ENCODE results near the gene STAB1. TPM values are rescaled to one million over a fixed set of nuclear protein-coding genes. Genes with fewer than 3 reads are reported as not detected.
A peak's percentile ranks its signal among the peaks of the same experiment; 100 is the strongest.

The STAB1 gene
- total and polyA plus RNA-seq, 2 donors: 19.5 to 315 TPM

- Histone ChIP-seq H3K36me3 (ENCODE audit: control insufficient read depth in 2 of 2, insufficient read depth in 2 of 2, low read length in 1 of 2) (peaks cover 0 to 2% of the 10 kb centered on the region in 2 donors), H3K4me3 (ENCODE audit: low read length in 2 of 2) (no peak overlapping the region), H3K4me1 (ENCODE audit: control insufficient read depth in 2 of 2, insufficient read depth in 2 of 2, low read length in 2 of 2) (peaks cover 17 to 24% of the 10 kb centered on the region in 2 donors), H3K27me3 (ENCODE audit: control insufficient read depth in 2 of 2, insufficient read depth in 1 of 2, low read length in 1 of 2) (no peaks in the 10 kb centered on the region), H3K27ac (ENCODE audit: low read depth in 1 of 2, low read length in 1 of 2) (no peak overlapping the region), H3K9me3 (ENCODE audit: control insufficient read depth in 2 of 2, insufficient read depth in 1 of 2, low read length in 1 of 2) (no peaks in the 10 kb centered on the region)
- 95% methylated on average over 11 of the region's 11 CpGs for WGBS
- DNase-seq (ENCODE audit: low read depth in 6 of 9, low spot score in 9 of 9): no peak
These were observed 42.4 kb upstream of the STAB1 start for GRCh38 chr3:52452570-52453221.

- peak within 1 kb of the TSS; percentile 64 to 86 for H3K4me3 ChIP-seq (ENCODE audit: low read length in 2 of 2)
- no peak within 1 kb of the TSS for H3K27ac ChIP-seq (ENCODE audit: low read depth in 1 of 2, low read length in 1 of 2)
- no peaks in the 10 kb centered on the region for H3K9me3 ChIP-seq (ENCODE audit: control insufficient read depth in 2 of 2, insufficient read depth in 1 of 2, low read length in 1 of 2)
- no peaks in the 10 kb centered on the region for H3K27me3 ChIP-seq (ENCODE audit: control insufficient read depth in 2 of 2, insufficient read depth in 1 of 2, low read length in 1 of 2)
- peaks cover 17 to 27% of the 10 kb centered on the region in 2 donors for H3K4me1 ChIP-seq (ENCODE audit: control insufficient read depth in 2 of 2, insufficient read depth in 2 of 2, low read length in 2 of 2)
- DNase-seq (ENCODE audit: low read depth in 6 of 9, low spot score in 9 of 9): no peak
- 86% methylated on average over 16 of the region's 16 CpGs for WGBS
- peaks cover 3 to 11% of the 10 kb centered on the region in 2 donors for H3K36me3 ChIP-seq (ENCODE audit: control insufficient read depth in 2 of 2, insufficient read depth in 2 of 2, low read length in 1 of 2)
These were observed 41.5 kb upstream of the STAB1 start, which contains the start of gene TNNC1 for GRCh38 chr3:52453496-52454249. TSS of gene TNNC1 (minus strand) at chr3:52454041. CDS start at chr3:52454015, 26 bp downstream.

- Histone ChIP-seq H3K27me3 (ENCODE audit: control insufficient read depth in 2 of 2, insufficient read depth in 1 of 2, low read length in 1 of 2) (no peaks in the 10 kb centered on the region), H3K4me3 (ENCODE audit: low read length in 2 of 2) (peak overlapping the region; percentile 64 to 86), H3K36me3 (ENCODE audit: control insufficient read depth in 2 of 2, insufficient read depth in 2 of 2, low read length in 1 of 2) (peaks cover 10 to 18% of the 10 kb centered on the region in 2 donors), H3K9me3 (ENCODE audit: control insufficient read depth in 2 of 2, insufficient read depth in 1 of 2, low read length in 1 of 2) (no peaks in the 10 kb centered on the region), H3K27ac (ENCODE audit: low read depth in 1 of 2, low read length in 1 of 2) (no peak overlapping the region), H3K4me1 (ENCODE audit: control insufficient read depth in 2 of 2, insufficient read depth in 2 of 2, low read length in 2 of 2) (peaks cover 17 to 31% of the 10 kb centered on the region in 2 donors)
- 81% methylated on average over 8 of the region's 8 CpGs for whole genome bisulfite sequencing
- DNase-seq (ENCODE audit: low read depth in 6 of 9, low spot score in 9 of 9): no peak
These were observed 40.7 kb upstream of the STAB1 start for GRCh38 chr3:52454250-52454937.

GRCh38 chr3:52454938-52455282, 40.2 kb upstream of the STAB1 start:
- H3K27ac ChIP-seq (ENCODE audit: low read depth in 1 of 2, low read length in 1 of 2): peak overlapping the region; percentile 69 to 89
- H3K9me3 ChIP-seq (ENCODE audit: control insufficient read depth in 2 of 2, insufficient read depth in 1 of 2, low read length in 1 of 2): no peaks in the 10 kb centered on the region
- H3K36me3 ChIP-seq (ENCODE audit: control insufficient read depth in 2 of 2, insufficient read depth in 2 of 2, low read length in 1 of 2): peaks cover 10 to 18% of the 10 kb centered on the region in 2 donors
- 69% methylated on average over 11 of the region's 11 CpGs for WGBS
- H3K4me3 ChIP-seq (ENCODE audit: low read length in 2 of 2): peak overlapping the region; percentile 64 to 86
- H3K27me3 ChIP-seq (ENCODE audit: control insufficient read depth in 2 of 2, insufficient read depth in 1 of 2, low read length in 1 of 2): no peaks in the 10 kb centered on the region
- no peak for DNase-seq (ENCODE audit: low read depth in 6 of 9, low spot score in 9 of 9)
- peaks cover 17 to 31% of the 10 kb centered on the region in 2 donors for H3K4me1 ChIP-seq (ENCODE audit: control insufficient read depth in 2 of 2, insufficient read depth in 2 of 2, low read length in 2 of 2)

DNA sequence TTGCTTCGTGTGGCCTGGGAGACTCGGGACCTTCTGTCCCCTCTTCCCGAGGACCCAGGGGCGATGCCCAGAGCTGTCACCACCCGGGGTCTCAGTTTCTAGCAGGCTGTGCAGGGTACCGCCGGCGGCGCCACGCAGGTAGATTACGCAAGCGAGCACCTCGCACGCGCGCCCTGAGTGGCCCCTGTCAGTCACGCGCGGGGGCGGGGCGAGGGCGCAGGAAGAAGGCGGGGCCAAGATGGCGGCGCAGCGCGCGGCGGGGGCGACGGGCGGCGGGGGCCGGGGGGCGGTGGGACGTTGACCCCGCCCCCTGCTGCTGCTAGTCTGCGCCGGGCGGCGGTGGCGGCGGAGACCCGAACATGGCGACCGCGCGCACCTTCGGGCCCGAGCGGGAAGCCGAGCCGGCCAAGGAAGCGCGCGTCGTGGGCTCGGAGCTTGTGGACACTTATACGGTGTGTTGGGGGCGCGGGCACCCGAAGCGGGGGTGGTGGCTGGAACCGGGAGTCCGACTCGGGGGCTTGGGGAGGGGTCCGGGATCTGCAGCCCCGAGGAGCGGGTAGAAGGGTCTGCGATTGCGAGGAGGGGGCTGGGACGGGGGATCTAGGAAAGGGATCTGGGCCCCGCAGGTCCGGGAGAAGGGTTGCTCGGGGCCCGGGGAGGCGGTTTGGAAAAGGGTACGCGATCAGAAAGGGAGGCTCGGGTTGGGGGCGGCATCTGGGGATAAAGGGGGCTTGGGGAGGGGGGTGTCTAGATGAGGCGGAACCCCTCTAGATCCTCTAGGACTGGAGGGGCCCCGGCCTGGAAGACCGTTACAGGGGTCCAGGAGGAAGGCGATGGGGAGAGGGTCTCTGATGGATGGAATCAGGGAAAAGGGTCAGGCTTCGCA, 39.6 kb upstream of the STAB1 start, which contains the start of gene NISCH:
NISCH (plus strand) TSS at position 322 of the 886 bp plus-strand sequence; CDS start at position 360, 38 bp downstream.
- H3K4me1 ChIP-seq (ENCODE audit: control insufficient read depth in 2 of 2, insufficient read depth in 2 of 2, low read length in 2 of 2): peaks cover 17 to 31% of the 10 kb centered on the region in 2 donors
- WGBS: 1% methylated on average over 86 of the region's 86 CpGs

GRCh38 chr3:52456169-52456799, 38.9 kb upstream of the STAB1 start:
- Histone ChIP-seq H3K4me3 (ENCODE audit: low read length in 2 of 2) (peak overlapping the region; percentile 86 to 98), H3K9me3 (ENCODE audit: control insufficient read depth in 2 of 2, insufficient read depth in 1 of 2, low read length in 1 of 2) (no peaks in the 10 kb centered on the region), H3K4me1 (ENCODE audit: control insufficient read depth in 2 of 2, insufficient read depth in 2 of 2, low read length in 2 of 2) (peaks cover 17 to 31% of the 10 kb centered on the region in 2 donors), H3K27me3 (ENCODE audit: control insufficient read depth in 2 of 2, insufficient read depth in 1 of 2, low read length in 1 of 2) (no peaks in the 10 kb centered on the region), H3K36me3 (ENCODE audit: control insufficient read depth in 2 of 2, insufficient read depth in 2 of 2, low read length in 1 of 2) (peaks cover 21 to 32% of the 10 kb centered on the region in 2 donors), H3K27ac (ENCODE audit: low read depth in 1 of 2, low read length in 1 of 2) (peak overlapping the region; percentile 57 to 86)
- 33% methylated on average over 13 of the region's 13 CpGs for WGBS
- DNase-seq (ENCODE audit: low read depth in 6 of 9, low spot score in 9 of 9): peak in 3 of 9 donors; percentile 14 to 52 (median 31)

More for the DNA sequence above, 39.6 kb upstream of the STAB1 start, which contains the start of gene NISCH:
- Histone ChIP-seq H3K4me3 (ENCODE audit: low read length in 2 of 2) (peak within 1 kb of the TSS; percentile 86 to 98), H3K27me3 (ENCODE audit: control insufficient read depth in 2 of 2, insufficient read depth in 1 of 2, low read length in 1 of 2) (no peaks in the 10 kb centered on the region), H3K36me3 (ENCODE audit: control insufficient read depth in 2 of 2, insufficient read depth in 2 of 2, low read length in 1 of 2) (peaks cover 14 to 24% of the 10 kb centered on the region in 2 donors), H3K9me3 (ENCODE audit: control insufficient read depth in 2 of 2, insufficient read depth in 1 of 2, low read length in 1 of 2) (no peaks in the 10 kb centered on the region), H3K27ac (ENCODE audit: low read depth in 1 of 2, low read length in 1 of 2) (peak within 1 kb of the TSS; percentile 81 to 89)
- peak; percentile 54 to 95 (median 88) for DNase-seq (ENCODE audit: low read depth in 6 of 9, low spot score in 9 of 9)

DNA sequence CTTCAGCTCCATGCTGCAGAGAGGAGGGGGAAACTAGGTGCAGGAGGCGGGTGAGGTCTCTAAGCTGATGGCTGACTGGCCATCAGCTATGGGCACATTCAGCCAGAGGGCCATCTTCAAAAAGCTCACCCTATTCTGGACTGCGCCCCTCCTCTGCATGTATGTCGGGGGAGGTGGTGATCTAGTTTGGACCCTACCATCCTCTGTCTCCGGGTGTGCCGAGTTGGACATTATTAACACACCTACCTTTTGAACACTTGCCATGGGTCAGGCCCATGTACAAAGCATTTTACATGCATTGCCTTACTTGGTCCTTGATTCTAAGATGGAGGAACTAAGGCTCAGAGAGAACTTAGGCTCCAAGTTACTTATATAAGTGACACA, 38.3 kb upstream of the STAB1 start:
- H3K4me1 ChIP-seq (ENCODE audit: control insufficient read depth in 2 of 2, insufficient read depth in 2 of 2, low read length in 2 of 2): peaks cover 17 to 31% of the 10 kb centered on the region in 2 donors
- peaks cover 23 to 34% of the 10 kb centered on the region in 2 donors for H3K36me3 ChIP-seq (ENCODE audit: control insufficient read depth in 2 of 2, insufficient read depth in 2 of 2, low read length in 1 of 2)
- DNase-seq (ENCODE audit: low read depth in 6 of 9, low spot score in 9 of 9): peak in 1 of 9 donors; percentile 12
- peak overlapping the region in 1 of 2 donors; percentile 57 for H3K27ac ChIP-seq (ENCODE audit: low read depth in 1 of 2, low read length in 1 of 2)
- WGBS: 93% methylated on average over 5 of the region's 5 CpGs
- H3K27me3 ChIP-seq (ENCODE audit: control insufficient read depth in 2 of 2, insufficient read depth in 1 of 2, low read length in 1 of 2): no peaks in the 10 kb centered on the region
- peak overlapping the region; percentile 86 to 98 for H3K4me3 ChIP-seq (ENCODE audit: low read length in 2 of 2)
- no peaks in the 10 kb centered on the region for H3K9me3 ChIP-seq (ENCODE audit: control insufficient read depth in 2 of 2, insufficient read depth in 1 of 2, low read length in 1 of 2)

Data from thymus (tissue), 11 donors.